Tibial nerve (tissue), 3 donors: ENCODE data around the gene DEPP1.

Experiments
- POLR2A ChIP-seq, 2 donors: fragments of 450-650 bp; IDR thresholded peaks; one replicate each; pipeline ENCODE4 v1.6.1; 2017; ENCODE audit warnings: antibody characterized with exemption in 2 of 2, mild to moderate bottlenecking in 2 of 2, moderate library complexity in 2 of 2
- TF ChIP-seq, protein P1 (sequence below), 5 experiments: fragments of 200-600 bp in 3 of 5; fragments of 450-650 bp in 2 of 5; sonication (generic) in 3 of 5; IDR thresholded peaks; one replicate each; pipeline ENCODE4 v1.5.1; 2016 to 2019; ENCODE audit warnings: antibody characterized with exemption in 5 of 5, mild to moderate bottlenecking in 3 of 5, moderate library complexity in 2 of 5

DNA sequence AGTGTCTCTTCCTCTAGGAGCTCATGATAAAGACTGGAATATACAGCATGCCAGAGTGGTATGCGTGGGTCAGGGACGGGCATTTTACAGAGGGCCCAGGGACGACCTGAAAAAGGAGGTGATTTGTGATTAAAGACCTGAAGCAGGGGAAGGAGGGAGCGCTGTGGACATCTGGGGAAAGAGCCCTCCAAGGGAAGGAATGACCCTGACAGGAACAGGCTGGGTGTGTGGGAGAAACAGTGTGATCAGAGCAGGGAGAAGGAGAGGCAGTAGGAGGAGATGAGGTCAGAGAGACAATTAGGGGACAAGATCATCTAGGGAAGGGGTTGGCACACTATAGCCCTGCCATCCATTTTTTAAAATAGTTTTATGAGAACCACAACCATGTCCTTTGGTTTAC, 22.4 kb downstream of the DEPP1 start:
- TF ChIP-seq POLR2A (IDR thresholded peaks at IDR 0.05), result no peak
- TF ChIP-seq, protein P1, sequence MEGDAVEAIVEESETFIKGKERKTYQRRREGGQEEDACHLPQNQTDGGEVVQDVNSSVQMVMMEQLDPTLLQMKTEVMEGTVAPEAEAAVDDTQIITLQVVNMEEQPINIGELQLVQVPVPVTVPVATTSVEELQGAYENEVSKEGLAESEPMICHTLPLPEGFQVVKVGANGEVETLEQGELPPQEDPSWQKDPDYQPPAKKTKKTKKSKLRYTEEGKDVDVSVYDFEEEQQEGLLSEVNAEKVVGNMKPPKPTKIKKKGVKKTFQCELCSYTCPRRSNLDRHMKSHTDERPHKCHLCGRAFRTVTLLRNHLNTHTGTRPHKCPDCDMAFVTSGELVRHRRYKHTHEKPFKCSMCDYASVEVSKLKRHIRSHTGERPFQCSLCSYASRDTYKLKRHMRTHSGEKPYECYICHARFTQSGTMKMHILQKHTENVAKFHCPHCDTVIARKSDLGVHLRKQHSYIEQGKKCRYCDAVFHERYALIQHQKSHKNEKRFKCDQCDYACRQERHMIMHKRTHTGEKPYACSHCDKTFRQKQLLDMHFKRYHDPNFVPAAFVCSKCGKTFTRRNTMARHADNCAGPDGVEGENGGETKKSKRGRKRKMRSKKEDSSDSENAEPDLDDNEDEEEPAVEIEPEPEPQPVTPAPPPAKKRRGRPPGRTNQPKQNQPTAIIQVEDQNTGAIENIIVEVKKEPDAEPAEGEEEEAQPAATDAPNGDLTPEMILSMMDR (IDR thresholded peaks at IDR 0.05), result no peak
